ENCODE results near the gene DYNLT3. TPM values are rescaled to one million over a fixed set of nuclear protein-coding genes. Genes with fewer than 3 reads are reported as not detected.

Gene DYNLT3
- 7.4 TPM for polyA plus RNA-seq (2012; ENCODE audit: low read depth, missing spikeins)

- TF ChIP-seq TAF1 (IDR thresholded peaks at IDR 0.05; ENCODE audit: low read depth, low read length) (no peak), POLR2AphosphoS5 (IDR thresholded peaks at IDR 0.05; ENCODE audit: low read depth, low read length) (no peak), POLR2A (IDR thresholded peaks at IDR 0.05; ENCODE audit: low read depth, low read length) (no peak), PAX5 (IDR thresholded peaks at IDR 0.05; ENCODE audit: insufficient read depth, low read length, severe bottlenecking) (no peak), SPI1 (IDR thresholded peaks at IDR 0.05; ENCODE audit: low read depth, low read length) (no peak), POU2F2 (IDR thresholded peaks at IDR 0.05; ENCODE audit: low read depth, low read length) (no peak)
- peak; percentile 60 for DNase-seq (ENCODE audit: insufficient read length, low spot score)
- FAIRE-seq = peak; percentile 99
Measured at GRCh38 chrX:37846934-37847732, at the start of gene DYNLT3. DYNLT3 (minus strand) TSS chrX:37847571; CDS start chrX:37847510, 61 bp downstream.

- TF ChIP-seq POLR2A (IDR thresholded peaks at IDR 0.05; ENCODE audit: low read depth, low read length) (no peak), SPI1 (IDR thresholded peaks at IDR 0.05; ENCODE audit: low read depth, low read length) (no peak), POU2F2 (IDR thresholded peaks at IDR 0.05; ENCODE audit: low read depth, low read length) (no peak), TAF1 (IDR thresholded peaks at IDR 0.05; ENCODE audit: low read depth, low read length) (no peak), PAX5 (IDR thresholded peaks at IDR 0.05; ENCODE audit: insufficient read depth, low read length, severe bottlenecking) (no peak), POLR2AphosphoS5 (IDR thresholded peaks at IDR 0.05; ENCODE audit: low read depth, low read length) (no peak)
- FAIRE-seq = no peak
Measured at GRCh38 chrX:37896511-37896890, 49.1 kb upstream of the DYNLT3 start.

DNA sequence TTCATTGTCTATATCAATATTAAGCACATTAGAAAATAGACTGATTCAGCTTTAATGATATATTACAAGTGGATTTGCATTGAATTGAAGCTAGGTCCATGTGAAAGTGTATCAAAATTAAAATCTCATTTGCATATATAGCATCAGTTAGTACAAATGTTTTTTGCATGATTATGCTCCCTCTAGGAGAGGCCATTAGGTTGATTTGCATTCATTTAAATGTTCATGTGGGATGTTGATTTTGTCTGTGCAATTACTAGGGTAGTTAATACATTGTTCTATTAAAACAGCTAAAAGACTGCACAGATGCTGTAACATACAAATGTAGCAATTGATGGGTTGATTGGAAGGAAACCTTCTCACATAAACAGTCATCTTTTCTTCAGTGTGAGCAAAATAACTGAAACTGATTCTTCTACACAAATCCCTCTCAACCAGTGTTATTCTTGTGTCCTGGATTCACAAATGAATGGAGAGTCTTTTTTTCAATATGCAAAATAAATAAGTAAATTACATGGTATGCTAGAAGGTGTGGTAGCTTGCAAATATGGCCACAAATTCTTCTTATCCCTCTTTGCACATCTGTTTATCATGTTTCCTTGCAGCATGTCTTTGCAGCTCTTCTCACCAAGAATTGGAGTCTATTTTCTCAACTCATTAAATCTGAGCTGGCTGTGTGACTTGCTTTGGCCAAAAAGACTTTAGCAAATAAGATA is 48.6 kb upstream of the DYNLT3 start:
- TF ChIP-seq POLR2A (IDR thresholded peaks at IDR 0.05; ENCODE audit: low read depth, low read length) (no peak), POU2F2 (IDR thresholded peaks at IDR 0.05; ENCODE audit: low read depth, low read length) (no peak), PAX5 (IDR thresholded peaks at IDR 0.05; ENCODE audit: insufficient read depth, low read length, severe bottlenecking) (no peak), TAF1 (IDR thresholded peaks at IDR 0.05; ENCODE audit: low read depth, low read length) (no peak), POLR2AphosphoS5 (IDR thresholded peaks at IDR 0.05; ENCODE audit: low read depth, low read length) (no peak), SPI1 (IDR thresholded peaks at IDR 0.05; ENCODE audit: low read depth, low read length) (no peak)
- DNase-seq (ENCODE audit: insufficient read length, low spot score) = no peak
- FAIRE-seq = no peak

More at GRCh38 chrX:37896511-37896890, 49.1 kb upstream of the DYNLT3 start:
- no peak for DNase-seq (ENCODE audit: insufficient read length, low spot score)

DNA sequence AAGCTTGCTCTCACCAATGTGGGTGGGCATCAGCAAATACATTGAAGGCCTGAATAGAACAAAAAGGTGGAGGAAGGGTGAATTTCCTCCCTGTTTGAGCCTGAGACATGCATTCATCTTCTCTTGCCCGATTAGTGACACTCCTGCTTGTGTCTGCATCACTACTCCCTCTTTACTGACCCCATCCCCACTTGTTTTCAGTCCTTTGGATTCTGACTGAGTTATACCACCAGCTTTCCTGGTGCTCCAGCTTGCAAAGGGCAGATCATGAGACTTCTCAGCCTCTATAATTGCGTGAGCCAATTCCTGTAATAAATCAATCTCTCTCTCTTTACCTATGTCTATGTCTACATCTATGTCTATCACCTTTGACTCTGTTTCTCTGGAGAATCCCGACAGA is 47.4 kb upstream of the DYNLT3 start:
- no peak for DNase-seq (ENCODE audit: insufficient read length, low spot score)
- no peak for FAIRE-seq
- TF ChIP-seq TAF1 (IDR thresholded peaks at IDR 0.05; ENCODE audit: low read depth, low read length) (no peak), POU2F2 (IDR thresholded peaks at IDR 0.05; ENCODE audit: low read depth, low read length) (no peak), SPI1 (IDR thresholded peaks at IDR 0.05; ENCODE audit: low read depth, low read length) (no peak), PAX5 (IDR thresholded peaks at IDR 0.05; ENCODE audit: insufficient read depth, low read length, severe bottlenecking) (no peak), POLR2AphosphoS5 (IDR thresholded peaks at IDR 0.05; ENCODE audit: low read depth, low read length) (no peak), POLR2A (IDR thresholded peaks at IDR 0.05; ENCODE audit: low read depth, low read length) (no peak)

- FAIRE-seq (no peak), DNase-seq (ENCODE audit: insufficient read length, low spot score) (no peak)
- TF ChIP-seq POU2F2 (IDR thresholded peaks at IDR 0.05; ENCODE audit: low read depth, low read length) = no peak
- TF ChIP-seq SPI1 (IDR thresholded peaks at IDR 0.05; ENCODE audit: low read depth, low read length) = no peak
- TF ChIP-seq TAF1 (IDR thresholded peaks at IDR 0.05; ENCODE audit: low read depth, low read length) = no peak
- no peak for TF ChIP-seq POLR2AphosphoS5 (IDR thresholded peaks at IDR 0.05; ENCODE audit: low read depth, low read length)
- TF ChIP-seq PAX5 (IDR thresholded peaks at IDR 0.05; ENCODE audit: insufficient read depth, low read length, severe bottlenecking) = no peak
- no peak for TF ChIP-seq POLR2A (IDR thresholded peaks at IDR 0.05; ENCODE audit: low read depth, low read length)
Measured at GRCh38 chrX:37888010-37888409, 40.6 kb upstream of the DYNLT3 start.

GRCh38 chrX:37887347-37887746 is 40.0 kb upstream of the DYNLT3 start:
- no peak for DNase-seq (ENCODE audit: insufficient read length, low spot score)
- TF ChIP-seq POLR2A (IDR thresholded peaks at IDR 0.05; ENCODE audit: low read depth, low read length) (no peak), POU2F2 (IDR thresholded peaks at IDR 0.05; ENCODE audit: low read depth, low read length) (no peak), PAX5 (IDR thresholded peaks at IDR 0.05; ENCODE audit: insufficient read depth, low read length, severe bottlenecking) (no peak), SPI1 (IDR thresholded peaks at IDR 0.05; ENCODE audit: low read depth, low read length) (no peak), TAF1 (IDR thresholded peaks at IDR 0.05; ENCODE audit: low read depth, low read length) (no peak), POLR2AphosphoS5 (IDR thresholded peaks at IDR 0.05; ENCODE audit: low read depth, low read length) (no peak)
- FAIRE-seq = no peak

DNA sequence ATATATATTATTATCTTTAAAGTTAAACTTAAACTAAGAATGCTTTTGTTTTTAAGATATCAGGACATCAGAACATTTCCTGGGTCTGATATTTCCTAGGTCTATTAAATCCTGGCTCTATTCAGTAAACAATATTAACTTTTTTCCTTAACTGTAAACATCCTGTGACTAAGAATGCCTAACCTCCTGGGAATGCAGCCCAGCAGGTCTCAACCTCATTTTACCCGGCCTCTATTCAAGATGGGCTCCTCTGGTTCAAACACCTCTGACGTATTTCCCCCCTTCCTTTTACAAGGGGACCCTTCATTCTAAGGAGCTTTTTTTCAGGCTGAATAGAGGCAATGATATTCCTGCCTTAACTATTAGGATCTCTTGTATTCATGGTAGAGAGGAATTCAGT is 35.8 kb upstream of the DYNLT3 start:
- FAIRE-seq (no peak), DNase-seq (ENCODE audit: insufficient read length, low spot score) (no peak)
- TF ChIP-seq SPI1 (IDR thresholded peaks at IDR 0.05; ENCODE audit: low read depth, low read length) = no peak
- no peak for TF ChIP-seq POLR2AphosphoS5 (IDR thresholded peaks at IDR 0.05; ENCODE audit: low read depth, low read length)
- no peak for TF ChIP-seq TAF1 (IDR thresholded peaks at IDR 0.05; ENCODE audit: low read depth, low read length)
- TF ChIP-seq PAX5 (IDR thresholded peaks at IDR 0.05; ENCODE audit: insufficient read depth, low read length, severe bottlenecking) = no peak
- TF ChIP-seq POU2F2 (IDR thresholded peaks at IDR 0.05; ENCODE audit: low read depth, low read length) = no peak
- TF ChIP-seq POLR2A (IDR thresholded peaks at IDR 0.05; ENCODE audit: low read depth, low read length) = no peak

- FAIRE-seq (no peak), DNase-seq (ENCODE audit: insufficient read length, low spot score) (no peak)
- no peak for TF ChIP-seq POLR2AphosphoS5 (IDR thresholded peaks at IDR 0.05; ENCODE audit: low read depth, low read length)
- no peak for TF ChIP-seq POLR2A (IDR thresholded peaks at IDR 0.05; ENCODE audit: low read depth, low read length)
- TF ChIP-seq TAF1 (IDR thresholded peaks at IDR 0.05; ENCODE audit: low read depth, low read length) = no peak
- no peak for TF ChIP-seq SPI1 (IDR thresholded peaks at IDR 0.05; ENCODE audit: low read depth, low read length)
- TF ChIP-seq PAX5 (IDR thresholded peaks at IDR 0.05; ENCODE audit: insufficient read depth, low read length, severe bottlenecking) = no peak
- no peak for TF ChIP-seq POU2F2 (IDR thresholded peaks at IDR 0.05; ENCODE audit: low read depth, low read length)
Measured at GRCh38 chrX:37879692-37880091, 32.3 kb upstream of the DYNLT3 start.

- no peak for DNase-seq (ENCODE audit: insufficient read length, low spot score)
- TF ChIP-seq PAX5 (IDR thresholded peaks at IDR 0.05; ENCODE audit: insufficient read depth, low read length, severe bottlenecking) (no peak), POLR2A (IDR thresholded peaks at IDR 0.05; ENCODE audit: low read depth, low read length) (no peak), POU2F2 (IDR thresholded peaks at IDR 0.05; ENCODE audit: low read depth, low read length) (no peak), SPI1 (IDR thresholded peaks at IDR 0.05; ENCODE audit: low read depth, low read length) (no peak), TAF1 (IDR thresholded peaks at IDR 0.05; ENCODE audit: low read depth, low read length) (no peak), POLR2AphosphoS5 (IDR thresholded peaks at IDR 0.05; ENCODE audit: low read depth, low read length) (no peak)
- FAIRE-seq = no peak
Measured at GRCh38 chrX:37876716-37877115, 29.3 kb upstream of the DYNLT3 start.

Measured in GM12891 (cell line).